ENCODE data around the gene CNTN5. TPM values are rescaled to one million over a fixed set of nuclear protein-coding genes. Genes with fewer than 3 reads are reported as not detected.

CNTN5 gene
- total RNA-seq, 1 experiment from 2014 or later: not detected

DNA sequence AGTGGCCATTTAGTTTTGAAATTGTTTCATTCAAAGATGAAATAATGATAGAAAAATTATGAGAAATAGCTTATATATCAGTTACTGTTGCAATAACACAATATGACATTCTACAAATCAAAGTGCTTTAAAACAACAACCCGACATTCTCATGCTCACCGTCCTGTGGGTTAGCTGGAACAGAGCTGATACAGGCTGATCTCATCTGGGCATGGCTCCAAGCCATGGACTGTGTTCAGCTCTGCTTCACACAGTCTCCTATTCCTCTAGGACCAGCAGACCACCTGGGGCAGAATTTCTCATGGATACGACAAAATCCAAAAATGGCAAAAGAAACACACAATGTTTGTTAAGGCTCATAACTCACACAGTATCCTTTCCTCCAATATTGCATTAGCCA, 178.6 kb downstream of the CNTN5 start:
- no peaks in the 10 kb centered on the region for H3K79me2 ChIP-seq (ENCODE audit: insufficient read depth, low read length)
- H3K14ac ChIP-seq (ENCODE audit: insufficient read depth, low read length): no peak overlapping the region
- H4K8ac ChIP-seq (replicated peaks; ENCODE audit: insufficient read length, low read depth, low read length): no peak overlapping the region
- no peaks in the 10 kb centered on the region for H3K9me3 Mint-ChIP-seq
- no peaks in the 10 kb centered on the region for H3K27me3 Mint-ChIP-seq (ENCODE audit: low read depth)
- no CpG with 5 or more reads among the region's 3 CpGs for WGBS (ENCODE audit: extremely low coverage, insufficient read length, low lambda C conversion rate)
- no peaks in the 10 kb centered on the region for H3K23me2 ChIP-seq (ENCODE audit: insufficient read length, low read depth, low read length, poor library complexity, severe bottlenecking)
- no peak overlapping the region for H3K23ac ChIP-seq (ENCODE audit: insufficient read length, low read depth, low read length)
- H2AFZ ChIP-seq (ENCODE audit: low read length): no peak overlapping the region
- peak overlapping the region; percentile 6 for H2AK5ac ChIP-seq (ENCODE audit: insufficient read length, low read length)
- no peak overlapping the region for H3K18ac ChIP-seq (ENCODE audit: insufficient read length, low read depth, low read length)
- H3K27ac Mint-ChIP-seq: peak overlapping the region in 1 of 3 experiments; percentile 89; a peak in 3 of 7 replicates
- peaks cover 0 to 1% (median 0%) of the 10 kb centered on the region in 3 experiments; a peak in 3 of 7 replicates for H3K36me3 Mint-ChIP-seq (ENCODE audit: insufficient read depth in 1 of 3, low read depth in 3 of 3)
- no peak overlapping the region for H2BK5ac ChIP-seq (ENCODE audit: insufficient read length, low read length)
- no peak overlapping the region for H3T11ph ChIP-seq (ENCODE audit: low read length)
- no peak overlapping the region for H3K4ac ChIP-seq (ENCODE audit: low read depth, low read length)
- peaks cover 9% of the 10 kb centered on the region; the same call in 1 of the 2 replicates for H3K4me1 ChIP-seq (ENCODE audit: insufficient read depth, low read length)
- H2BK120ac ChIP-seq (ENCODE audit: low read depth, low read length, poor library complexity, severe bottlenecking): no peak overlapping the region
- H2BK12ac ChIP-seq (ENCODE audit: insufficient read length, low read depth, low read length): no peak overlapping the region
- no peak overlapping the region for H4K91ac ChIP-seq (ENCODE audit: insufficient read length, low read depth, low read length)
- no peaks in the 10 kb centered on the region for H3K9me3 ChIP-seq (ENCODE audit: control insufficient read depth, low read depth, low read length)
- H2BK15ac ChIP-seq (ENCODE audit: low read depth, low read length): no peak overlapping the region
- TF ChIP-seq, protein P1, sequence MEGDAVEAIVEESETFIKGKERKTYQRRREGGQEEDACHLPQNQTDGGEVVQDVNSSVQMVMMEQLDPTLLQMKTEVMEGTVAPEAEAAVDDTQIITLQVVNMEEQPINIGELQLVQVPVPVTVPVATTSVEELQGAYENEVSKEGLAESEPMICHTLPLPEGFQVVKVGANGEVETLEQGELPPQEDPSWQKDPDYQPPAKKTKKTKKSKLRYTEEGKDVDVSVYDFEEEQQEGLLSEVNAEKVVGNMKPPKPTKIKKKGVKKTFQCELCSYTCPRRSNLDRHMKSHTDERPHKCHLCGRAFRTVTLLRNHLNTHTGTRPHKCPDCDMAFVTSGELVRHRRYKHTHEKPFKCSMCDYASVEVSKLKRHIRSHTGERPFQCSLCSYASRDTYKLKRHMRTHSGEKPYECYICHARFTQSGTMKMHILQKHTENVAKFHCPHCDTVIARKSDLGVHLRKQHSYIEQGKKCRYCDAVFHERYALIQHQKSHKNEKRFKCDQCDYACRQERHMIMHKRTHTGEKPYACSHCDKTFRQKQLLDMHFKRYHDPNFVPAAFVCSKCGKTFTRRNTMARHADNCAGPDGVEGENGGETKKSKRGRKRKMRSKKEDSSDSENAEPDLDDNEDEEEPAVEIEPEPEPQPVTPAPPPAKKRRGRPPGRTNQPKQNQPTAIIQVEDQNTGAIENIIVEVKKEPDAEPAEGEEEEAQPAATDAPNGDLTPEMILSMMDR (conservative IDR thresholded peaks at IDR 0.05): no peak
- no peak overlapping the region for H4K5ac ChIP-seq (ENCODE audit: insufficient read length, low read depth, low read length)
- H3K9ac ChIP-seq (ENCODE audit: extremely low read depth, insufficient read length, low read length): no peak overlapping the region
- no peak for DNase-seq
- H3K79me1 ChIP-seq (ENCODE audit: insufficient read depth, low read depth, low read length, poor library complexity, severe bottlenecking): no peaks in the 10 kb centered on the region
- no peaks in the 10 kb centered on the region for H4K20me1 ChIP-seq (ENCODE audit: control insufficient read depth, insufficient read depth, insufficient read length)
- no peak overlapping the region for H2BK20ac ChIP-seq (ENCODE audit: low read depth, low read length, poor library complexity, severe bottlenecking)
- H3K4me2 ChIP-seq (ENCODE audit: insufficient read depth, insufficient read length, low read length): no peak overlapping the region
- no peak overlapping the region for H3K56ac ChIP-seq (ENCODE audit: insufficient read length, low read depth, low read length)
- H3K4me1 Mint-ChIP-seq: peaks cover 38 to 44% of the 10 kb centered on the region in 2 experiments
- no peaks in the 10 kb centered on the region for H3K27me3 ChIP-seq (ENCODE audit: insufficient read depth, low read length)
- no peak overlapping the region for H3K4me3 Mint-ChIP-seq
- no peak overlapping the region for H3K27ac ChIP-seq (ENCODE audit: insufficient read length, low read depth, low read length)
